Neural cell (in vitro differentiated cells): Measurements from ENCODE around the gene FBXL22. TPM values are rescaled to one million over a fixed set of nuclear protein-coding genes. Genes with fewer than 3 reads are reported as not detected.
A peak's percentile ranks its signal among the peaks of the same experiment; 100 is the strongest.

Experiments used
- H2AFZ ChIP-seq: fragments of 200-600, 300-800 bp; sonication (generic), shearing (Covaris generic); 2 replicates; pipeline ENCODE4 v1.6.0; 2014; ENCODE audit warnings: low read depth, mild to moderate bottlenecking, antibody characterized with exemption, low read length, moderate library complexity
- H3F3A ChIP-seq: fragments of 200-600 bp; shearing (Covaris generic); 2 replicates; pipeline ENCODE4 v1.6.1; 2016; ENCODE audit warnings: mild to moderate bottlenecking, moderate library complexity, mixed read lengths, antibody characterized with exemption, low read length; ENCODE audit not compliant: insufficient read depth, poor library complexity, severe bottlenecking
- H3K27ac ChIP-seq: fragments of 200-600, 300-800 bp; sonication (generic), shearing (Covaris generic); 2 replicates; pipeline ENCODE4 v1.5.1; 2014; ENCODE audit warnings: mild to moderate bottlenecking, low read length, moderate library complexity
- H3K27me3 ChIP-seq: fragments of 300-800, 200-600 bp; sonication (generic), shearing (Covaris generic); 2 replicates; pipeline ENCODE4 v1.6.0; 2014; ENCODE audit warnings: mild to moderate bottlenecking, low read depth, low read length, moderate library complexity; ENCODE audit not compliant: insufficient read depth
- H3K36me3 ChIP-seq: fragments of 300-800, 200-600 bp; sonication (generic), shearing (Covaris generic); 2 replicates; pipeline ENCODE4 v1.5.1; 2014; ENCODE audit warnings: mild to moderate bottlenecking, antibody characterized with exemption, low read length, moderate library complexity; ENCODE audit not compliant: insufficient read depth
- H3K4me2 ChIP-seq: fragments of 300-800, 200-600 bp; sonication (generic), shearing (Covaris generic); 2 replicates; pipeline ENCODE4 v1.6.0; 2014; ENCODE audit warnings: mild to moderate bottlenecking, low read length
- H3K4me3 ChIP-seq: fragments of 300-800, 200-600 bp; sonication (generic), shearing (Covaris generic); 2 replicates; pipeline ENCODE4 v1.5.1; 2014; ENCODE audit warnings: mild to moderate bottlenecking, low read length, moderate library complexity
- H3K79me2 ChIP-seq: fragments of 200-600 bp; shearing (Covaris generic); replicated peaks from 2 replicates; pipeline ENCODE4 v1.6.0; 2014; ENCODE audit warnings: mild to moderate bottlenecking, low read length, moderate library complexity; ENCODE audit not compliant: insufficient read depth
- H3K9ac ChIP-seq: fragments of 300-800, 200-600 bp; sonication (generic), shearing (Covaris generic); 2 replicates; pipeline ENCODE4 v1.6.1; 2016; ENCODE audit warnings: mild to moderate bottlenecking, low read length, mixed read lengths
- H3K9me2 ChIP-seq: fragments of 200-600 bp; shearing (Covaris generic); 2 replicates; pipeline ENCODE4 v1.6.1; 2016; ENCODE audit warnings: mild to moderate bottlenecking, low read length, mixed read lengths; ENCODE audit not compliant: insufficient read depth
- H3K9me3 ChIP-seq: fragments of 200-600, 300-800 bp; sonication (generic), shearing (Covaris generic); 2 replicates; pipeline ENCODE4 v1.6.1; 2016; ENCODE audit warnings: mild to moderate bottlenecking, mixed run types, low read length, moderate library complexity, mixed read lengths
- H4K20me1 ChIP-seq: fragments of 200-600 bp; shearing (Covaris generic); 2 replicates; pipeline ENCODE4 v1.6.1; 2016; ENCODE audit warnings: mild to moderate bottlenecking, mixed run types; ENCODE audit not compliant: insufficient read depth
- EP300 ChIP-seq: fragments of 450-650 bp; conservative IDR thresholded peaks from 2 replicates; pipeline ENCODE4 v1.6.1; 2014; ENCODE audit warnings: antibody characterized with exemption, mild to moderate bottlenecking, moderate library complexity; ENCODE audit not compliant: poor library complexity, severe bottlenecking
- EZH2 ChIP-seq: fragments of 200-600, 300-800 bp; shearing (Covaris generic), sonication (generic); IDR thresholded peaks from 2 replicates; pipeline ENCODE4 v1.6.1; 2014; ENCODE audit warnings: antibody characterized with exemption, low read length, borderline replicate concordance, mild to moderate bottlenecking; ENCODE audit not compliant: insufficient read depth, poor library complexity, severe bottlenecking
- MXI1 ChIP-seq: fragments of 450-650 bp; conservative IDR thresholded peaks from 2 replicates; pipeline ENCODE4 v1.6.1; 2014; ENCODE audit warnings: antibody characterized with exemption, mild to moderate bottlenecking; ENCODE audit not compliant: poor library complexity, severe bottlenecking
- POLR2AphosphoS5 ChIP-seq: IDR thresholded peaks from 2 replicates; pipeline ENCODE4 v1.6.1; 2012
- RAD21 ChIP-seq: fragments of 450-650 bp; conservative IDR thresholded peaks from 2 replicates; pipeline ENCODE4 v1.6.1; 2014; ENCODE audit warnings: antibody characterized with exemption, mild to moderate bottlenecking, moderate library complexity
- SMC3 ChIP-seq: fragments of 450-650 bp; conservative IDR thresholded peaks from 2 replicates; pipeline ENCODE4 v1.6.1; 2014; ENCODE audit warnings: antibody characterized with exemption, mild to moderate bottlenecking, moderate library complexity; ENCODE audit not compliant: poor library complexity
- TAF1 ChIP-seq: IDR thresholded peaks from 2 replicates; pipeline ENCODE4 v1.6.1; 2012; ENCODE audit warnings: low read depth
- polyA plus RNA-seq: library from polyadenylated mRNA; depleted of rRNA; stranded (reverse); fragments of >200 nt; gene quantifications from 2 replicates; pipeline ENCODE4 v1.2.3, GENCODE V29; 2014
- TF ChIP-seq, protein P1 (sequence below): fragments of 450-650 bp; IDR thresholded peaks from 2 replicates; pipeline ENCODE4 v1.5.1; 2014; ENCODE audit warnings: antibody characterized with exemption, mild to moderate bottlenecking, moderate library complexity; ENCODE audit not compliant: poor library complexity, severe bottlenecking
- TF ChIP-seq, protein P2 (sequence below): IDR thresholded peaks from 2 replicates; pipeline ENCODE4 v1.6.1; 2012; ENCODE audit warnings: borderline replicate concordance

FBXL22 gene
- polyA plus RNA-seq, 1 donor from 2014 or later = 0.41 TPM

DNA sequence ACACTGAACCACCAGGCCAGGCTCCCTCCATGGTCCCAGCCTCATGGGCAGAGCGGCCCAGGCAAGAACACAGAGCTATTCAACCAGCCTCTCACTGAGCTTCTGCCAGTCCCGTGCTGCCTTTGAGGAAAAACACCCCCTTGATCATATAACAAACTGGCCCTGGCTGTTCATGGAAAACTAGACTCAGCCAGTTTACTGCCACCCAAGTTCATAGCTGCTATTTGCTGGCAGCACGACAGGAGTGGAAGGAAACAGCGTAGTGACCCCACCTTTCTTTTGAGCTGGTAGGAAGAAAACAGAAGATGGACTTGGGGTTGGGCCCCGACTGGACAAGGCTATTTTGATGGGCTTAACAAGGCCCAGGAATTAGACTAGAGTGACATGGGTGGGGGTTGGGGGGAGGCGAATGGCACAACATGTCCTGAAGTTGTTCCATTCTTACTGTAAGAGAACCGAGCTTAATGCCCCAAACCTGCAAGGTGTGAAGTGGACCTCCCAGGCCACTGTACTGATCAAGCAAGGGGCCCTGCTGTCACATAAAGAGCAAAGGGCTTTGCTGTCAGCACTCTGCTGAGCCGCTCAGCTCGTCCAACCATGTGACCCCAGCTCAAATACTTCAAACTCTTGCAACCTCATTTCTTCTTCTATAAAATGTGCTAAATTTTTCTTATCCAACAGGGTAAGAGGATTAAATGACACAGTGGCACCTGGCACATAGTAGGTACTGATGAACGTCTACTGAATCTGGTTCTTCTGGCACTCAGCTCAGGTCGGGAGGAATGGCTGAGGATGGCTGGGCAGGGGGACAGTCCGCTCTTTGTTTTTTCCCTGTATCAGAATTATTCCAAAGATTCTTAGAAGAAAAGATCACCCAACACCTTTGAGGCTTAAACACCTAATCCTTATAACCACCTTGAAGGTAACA lies 1.6 kb downstream of the FBXL22 start:
- H3F3A ChIP-seq = no peaks in the 10 kb centered on the region
- no peak for TF ChIP-seq SMC3
- no peak for TF ChIP-seq TAF1
- TF ChIP-seq RAD21 = no peak
- no peak for TF ChIP-seq MXI1
- TF ChIP-seq, protein P1, sequence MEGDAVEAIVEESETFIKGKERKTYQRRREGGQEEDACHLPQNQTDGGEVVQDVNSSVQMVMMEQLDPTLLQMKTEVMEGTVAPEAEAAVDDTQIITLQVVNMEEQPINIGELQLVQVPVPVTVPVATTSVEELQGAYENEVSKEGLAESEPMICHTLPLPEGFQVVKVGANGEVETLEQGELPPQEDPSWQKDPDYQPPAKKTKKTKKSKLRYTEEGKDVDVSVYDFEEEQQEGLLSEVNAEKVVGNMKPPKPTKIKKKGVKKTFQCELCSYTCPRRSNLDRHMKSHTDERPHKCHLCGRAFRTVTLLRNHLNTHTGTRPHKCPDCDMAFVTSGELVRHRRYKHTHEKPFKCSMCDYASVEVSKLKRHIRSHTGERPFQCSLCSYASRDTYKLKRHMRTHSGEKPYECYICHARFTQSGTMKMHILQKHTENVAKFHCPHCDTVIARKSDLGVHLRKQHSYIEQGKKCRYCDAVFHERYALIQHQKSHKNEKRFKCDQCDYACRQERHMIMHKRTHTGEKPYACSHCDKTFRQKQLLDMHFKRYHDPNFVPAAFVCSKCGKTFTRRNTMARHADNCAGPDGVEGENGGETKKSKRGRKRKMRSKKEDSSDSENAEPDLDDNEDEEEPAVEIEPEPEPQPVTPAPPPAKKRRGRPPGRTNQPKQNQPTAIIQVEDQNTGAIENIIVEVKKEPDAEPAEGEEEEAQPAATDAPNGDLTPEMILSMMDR = no peak
- TF ChIP-seq EP300 = no peak
- no peak for TF ChIP-seq EZH2
- no peak for TF ChIP-seq POLR2AphosphoS5
- TF ChIP-seq, protein P2, sequence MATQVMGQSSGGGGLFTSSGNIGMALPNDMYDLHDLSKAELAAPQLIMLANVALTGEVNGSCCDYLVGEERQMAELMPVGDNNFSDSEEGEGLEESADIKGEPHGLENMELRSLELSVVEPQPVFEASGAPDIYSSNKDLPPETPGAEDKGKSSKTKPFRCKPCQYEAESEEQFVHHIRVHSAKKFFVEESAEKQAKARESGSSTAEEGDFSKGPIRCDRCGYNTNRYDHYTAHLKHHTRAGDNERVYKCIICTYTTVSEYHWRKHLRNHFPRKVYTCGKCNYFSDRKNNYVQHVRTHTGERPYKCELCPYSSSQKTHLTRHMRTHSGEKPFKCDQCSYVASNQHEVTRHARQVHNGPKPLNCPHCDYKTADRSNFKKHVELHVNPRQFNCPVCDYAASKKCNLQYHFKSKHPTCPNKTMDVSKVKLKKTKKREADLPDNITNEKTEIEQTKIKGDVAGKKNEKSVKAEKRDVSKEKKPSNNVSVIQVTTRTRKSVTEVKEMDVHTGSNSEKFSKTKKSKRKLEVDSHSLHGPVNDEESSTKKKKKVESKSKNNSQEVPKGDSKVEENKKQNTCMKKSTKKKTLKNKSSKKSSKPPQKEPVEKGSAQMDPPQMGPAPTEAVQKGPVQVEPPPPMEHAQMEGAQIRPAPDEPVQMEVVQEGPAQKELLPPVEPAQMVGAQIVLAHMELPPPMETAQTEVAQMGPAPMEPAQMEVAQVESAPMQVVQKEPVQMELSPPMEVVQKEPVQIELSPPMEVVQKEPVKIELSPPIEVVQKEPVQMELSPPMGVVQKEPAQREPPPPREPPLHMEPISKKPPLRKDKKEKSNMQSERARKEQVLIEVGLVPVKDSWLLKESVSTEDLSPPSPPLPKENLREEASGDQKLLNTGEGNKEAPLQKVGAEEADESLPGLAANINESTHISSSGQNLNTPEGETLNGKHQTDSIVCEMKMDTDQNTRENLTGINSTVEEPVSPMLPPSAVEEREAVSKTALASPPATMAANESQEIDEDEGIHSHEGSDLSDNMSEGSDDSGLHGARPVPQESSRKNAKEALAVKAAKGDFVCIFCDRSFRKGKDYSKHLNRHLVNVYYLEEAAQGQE = no peak
- no peak overlapping the region for H3K27ac ChIP-seq
- no peaks in the 10 kb centered on the region for H3K9me2 ChIP-seq
- H3K4me2 ChIP-seq = no peak overlapping the region
- no peaks in the 10 kb centered on the region for H3K9me3 ChIP-seq
- H2AFZ ChIP-seq = no peak overlapping the region
- H4K20me1 ChIP-seq = no peaks in the 10 kb centered on the region
- H3K79me2 ChIP-seq = no peaks in the 10 kb centered on the region
- no peak overlapping the region for H3K9ac ChIP-seq
- H3K27me3 ChIP-seq = no peaks in the 10 kb centered on the region
- H3K4me3 ChIP-seq = no peak overlapping the region
- no peaks in the 10 kb centered on the region for H3K36me3 ChIP-seq

DNA sequence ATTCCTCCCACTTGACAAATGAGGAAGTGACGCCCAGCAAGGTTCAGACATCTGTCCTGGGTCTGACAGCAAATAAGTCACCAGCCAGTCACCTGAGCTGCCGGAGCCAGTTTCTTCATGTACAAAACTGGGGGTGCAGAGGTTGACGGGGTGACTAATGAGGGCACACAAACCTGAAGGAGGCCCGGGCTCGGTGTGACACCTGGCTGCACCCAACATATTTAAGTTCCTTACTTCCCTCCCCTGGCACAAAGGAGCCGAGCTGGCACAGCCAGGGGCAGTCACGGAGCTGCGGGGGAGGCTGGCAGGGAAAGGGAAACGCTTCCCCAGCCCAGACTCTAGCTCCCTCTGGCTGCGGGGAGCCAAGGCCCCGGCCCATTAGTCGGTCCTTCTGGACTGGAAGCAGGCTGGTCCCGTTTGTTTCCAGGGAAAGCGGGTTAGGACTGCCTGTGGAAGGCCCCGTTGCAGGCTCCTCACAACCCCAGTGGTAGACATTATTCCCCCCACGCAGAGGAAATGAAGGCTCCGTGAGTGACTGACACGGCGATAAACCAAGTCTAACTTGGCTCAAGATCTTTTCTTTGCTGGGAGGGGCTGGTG lies 2.3 kb downstream of the FBXL22 start:
- H4K20me1 ChIP-seq = no peaks in the 10 kb centered on the region
- no peaks in the 10 kb centered on the region for H3K9me3 ChIP-seq
- peak overlapping the region; percentile 70 for H3K4me3 ChIP-seq
- no peak overlapping the region for H3K27ac ChIP-seq
- H3K9ac ChIP-seq = no peak overlapping the region
- H3K27me3 ChIP-seq = no peaks in the 10 kb centered on the region
- no peaks in the 10 kb centered on the region for H3F3A ChIP-seq
- no peak overlapping the region for H2AFZ ChIP-seq
- H3K79me2 ChIP-seq = no peaks in the 10 kb centered on the region
- H3K9me2 ChIP-seq = no peaks in the 10 kb centered on the region
- H3K4me2 ChIP-seq = no peak overlapping the region
- TF ChIP-seq TAF1 (no peak), RAD21 (no peak), MXI1 (no peak), EP300 (no peak), EZH2 (no peak), POLR2AphosphoS5 (no peak), SMC3 (no peak)
- TF ChIP-seq, protein P2 = no peak
- TF ChIP-seq, protein P1 = no peak
- H3K36me3 ChIP-seq = no peaks in the 10 kb centered on the region
